GM21825 (cell line): ENCODE measurements around the gene NR2F1.
A peak's percentile ranks its signal among the peaks of the same experiment; 100 is the strongest.

Source experiments
- ATAC-seq: cut with Tn5 transposase; IDR thresholded peaks from one replicate; pipeline ENCODE4 v1.9.1; 2021; ENCODE audit warnings: mild to moderate bottlenecking, moderate library complexity; ENCODE audit not compliant: unreplicated experiment

The NR2F1 gene

DNA sequence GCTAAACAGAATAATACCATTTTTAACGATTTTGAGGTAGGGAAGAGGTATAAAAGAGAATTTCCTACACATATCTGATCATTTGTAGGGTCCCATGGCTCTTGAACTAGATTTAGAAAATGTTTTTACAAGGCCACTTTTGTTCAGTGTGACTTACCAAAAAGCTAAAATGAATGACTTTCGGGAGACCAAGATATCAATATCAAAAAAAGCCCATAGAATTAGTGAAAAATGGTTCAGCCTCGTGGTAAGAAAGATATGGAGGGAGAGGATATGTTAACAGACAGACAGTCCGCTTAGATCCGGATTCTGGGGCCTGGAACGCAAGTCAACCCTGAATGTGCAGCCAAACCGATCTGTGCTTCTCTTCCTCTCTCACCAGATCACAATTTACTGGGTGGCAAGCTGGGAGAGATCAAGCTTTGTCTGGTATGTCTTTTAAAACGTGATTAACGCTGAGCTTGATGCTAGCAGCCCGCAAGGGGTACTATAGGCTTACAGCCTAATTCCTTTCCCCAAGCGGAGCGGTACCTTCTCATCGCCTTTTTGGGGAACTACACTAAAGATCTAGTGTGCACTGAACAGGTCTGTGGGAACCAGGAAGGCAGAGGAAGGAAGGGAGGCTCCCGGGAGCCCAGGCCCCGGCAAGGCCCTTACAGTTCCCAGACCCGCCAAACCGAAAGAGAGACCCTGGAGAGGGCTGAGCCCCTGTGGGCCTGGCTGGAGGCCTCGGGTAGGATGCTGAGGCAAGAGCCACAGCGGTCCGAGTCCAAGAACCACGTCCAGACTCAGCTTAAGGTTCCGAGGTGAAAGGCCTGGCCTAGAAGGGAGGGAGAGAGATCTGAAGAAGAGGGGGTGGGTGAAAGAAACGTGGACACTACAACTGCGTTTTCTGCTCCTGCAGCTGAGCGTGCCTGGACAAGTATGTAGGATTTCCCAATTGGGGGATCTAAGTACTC is 4.9 kb upstream of the NR2F1 start:
- no peak for ATAC-seq

DNA sequence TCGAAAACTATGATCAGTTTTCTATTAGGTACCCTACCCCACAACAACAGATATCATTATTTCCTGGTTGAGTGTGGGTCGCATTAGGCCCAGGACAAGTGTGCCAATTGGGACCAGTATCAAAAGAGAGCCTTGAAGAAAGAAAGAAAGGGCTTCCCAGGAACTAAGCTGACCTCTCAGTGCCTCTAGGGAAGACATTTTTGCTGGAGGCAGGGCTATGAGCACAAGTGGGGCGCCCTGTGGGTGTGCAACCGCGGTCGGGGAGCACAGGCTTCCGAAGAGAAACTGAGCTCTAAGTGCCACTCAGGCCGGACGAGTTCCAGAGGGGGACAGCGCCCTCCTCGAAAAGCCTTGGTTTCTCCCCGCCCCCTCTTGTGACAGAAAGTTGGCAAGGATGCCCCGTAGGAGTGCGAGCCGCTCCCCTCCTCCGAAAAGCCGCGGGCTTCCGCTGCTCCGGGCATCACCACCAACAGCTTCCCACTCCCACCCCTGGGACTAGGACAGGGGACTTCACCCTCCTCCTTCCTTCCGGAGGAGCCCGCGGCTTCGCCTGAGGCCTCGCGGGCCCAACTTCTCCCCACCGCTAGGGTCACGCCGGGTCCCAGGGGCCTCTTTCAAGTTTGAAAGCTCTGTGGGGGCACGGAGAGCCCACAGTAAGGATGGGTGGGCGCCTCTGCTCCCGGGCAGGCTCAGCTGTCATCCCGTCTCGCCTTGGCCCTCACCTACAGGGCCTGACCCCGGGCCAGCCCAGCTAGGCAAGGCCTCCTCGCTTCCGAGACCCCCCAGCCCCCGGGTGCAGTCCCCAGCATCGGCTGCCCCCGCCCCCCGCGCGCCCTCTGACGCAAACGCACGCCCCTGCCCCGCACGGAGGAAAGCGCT is 4.0 kb upstream of the NR2F1 start:
- ATAC-seq: no peak

DNA sequence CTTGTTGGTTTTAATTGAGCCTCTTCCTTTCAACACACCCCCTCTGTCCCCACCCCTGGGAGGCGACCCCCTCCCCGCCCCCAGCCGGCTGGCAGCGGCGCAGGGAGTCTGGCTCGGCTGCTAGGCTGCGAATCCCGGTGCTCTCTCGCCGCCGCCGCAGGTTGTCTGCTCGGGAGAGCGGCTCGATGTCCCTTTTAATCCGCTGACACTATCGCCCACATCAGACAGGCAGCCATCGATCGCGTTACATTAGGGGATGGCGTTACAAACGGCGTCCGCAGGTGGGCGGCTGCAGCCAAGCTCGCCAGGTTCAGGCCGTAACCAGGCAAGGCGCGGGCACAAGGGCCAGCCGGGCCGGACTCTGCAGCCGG is 3.3 kb upstream of the NR2F1 start:
- no peak for ATAC-seq

DNA sequence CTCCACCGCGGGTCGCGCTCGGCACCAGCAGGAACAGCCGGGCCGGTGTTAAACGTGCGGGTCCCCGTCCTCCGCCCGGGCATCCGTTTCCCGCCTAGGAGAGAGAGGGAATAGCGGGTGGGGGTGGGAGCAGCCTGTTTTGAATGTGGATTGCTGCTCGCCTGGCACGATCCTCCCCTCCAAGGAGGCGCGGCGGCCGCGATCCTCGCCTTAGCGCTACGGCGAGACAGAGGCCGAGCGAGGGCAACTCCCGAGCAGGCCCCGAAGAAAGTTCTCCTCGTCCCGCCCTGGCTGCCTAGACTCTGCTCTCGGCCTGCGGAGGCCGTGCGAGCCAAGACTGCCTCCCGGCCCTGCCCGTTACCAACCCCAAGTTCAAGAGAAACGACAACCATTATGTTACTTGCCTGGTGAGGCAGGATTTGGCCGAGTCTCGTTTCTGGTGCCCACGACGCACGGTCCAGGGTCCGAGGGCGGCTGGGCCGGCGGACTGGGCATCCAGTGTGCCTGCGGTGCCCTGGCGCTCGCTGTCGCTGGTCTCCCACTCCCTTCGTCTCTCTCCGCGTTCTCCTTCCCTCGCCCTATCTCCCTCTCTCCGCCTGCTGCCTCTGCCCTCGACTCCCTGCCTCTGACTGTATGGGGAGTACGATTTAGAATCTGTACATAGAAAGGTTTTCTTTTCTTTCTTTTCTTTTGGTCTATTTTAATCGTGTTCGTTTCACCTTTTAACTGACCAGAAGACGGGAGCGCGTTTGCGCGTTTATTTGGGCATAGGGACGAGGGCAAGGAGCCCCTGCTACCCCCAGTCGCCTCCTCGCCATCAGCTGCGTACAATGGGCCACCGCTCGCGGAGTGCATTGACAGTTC is 2.7 kb upstream of the NR2F1 start:
- no peak for ATAC-seq

DNA sequence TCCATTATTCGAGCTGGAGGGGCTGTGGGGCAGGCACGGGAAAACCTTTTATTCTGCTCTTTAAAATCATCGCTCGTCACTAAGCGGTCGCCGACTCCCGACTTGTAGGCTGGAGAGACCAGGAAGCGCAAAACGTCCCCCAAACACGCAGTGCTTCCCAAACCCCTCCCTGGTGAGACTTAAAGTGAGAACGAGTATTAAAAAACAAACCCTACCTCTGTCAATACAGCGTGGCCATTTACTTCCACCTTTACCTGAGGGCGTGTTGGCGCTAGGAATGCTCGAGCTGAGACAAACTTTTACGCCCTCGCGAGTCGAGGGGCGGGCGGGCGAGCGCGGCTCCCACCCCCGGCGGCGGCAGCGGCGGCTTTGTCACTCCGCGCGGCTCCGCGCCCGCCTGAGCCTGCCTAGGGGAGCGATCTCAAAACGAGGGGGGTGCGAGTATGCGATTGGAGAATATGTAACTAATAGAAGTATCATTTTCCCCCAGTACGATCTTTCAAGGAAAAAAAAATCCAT is 2.0 kb upstream of the NR2F1 start, which contains the start of gene NR2F1-AS1:
TSS of gene NR2F1-AS1 (minus strand) at position 293 of the 519 bp plus-strand sequence.
- ATAC-seq: peak; percentile 13

DNA sequence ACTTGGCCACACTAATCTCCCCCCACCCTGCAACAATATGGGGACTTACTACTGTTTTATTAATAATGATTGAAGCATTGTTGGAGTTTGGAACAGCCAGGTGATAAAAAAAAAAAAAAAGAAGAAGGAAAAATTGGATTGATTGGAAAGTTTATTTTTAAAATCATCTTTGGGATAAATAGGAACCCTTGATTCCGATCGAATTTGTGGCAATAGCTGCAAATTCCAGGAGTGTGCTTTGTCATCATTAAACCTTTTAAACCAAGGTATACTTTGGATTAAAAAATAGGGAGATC is 907 bp upstream of the NR2F1 start:
- no peak for ATAC-seq

DNA sequence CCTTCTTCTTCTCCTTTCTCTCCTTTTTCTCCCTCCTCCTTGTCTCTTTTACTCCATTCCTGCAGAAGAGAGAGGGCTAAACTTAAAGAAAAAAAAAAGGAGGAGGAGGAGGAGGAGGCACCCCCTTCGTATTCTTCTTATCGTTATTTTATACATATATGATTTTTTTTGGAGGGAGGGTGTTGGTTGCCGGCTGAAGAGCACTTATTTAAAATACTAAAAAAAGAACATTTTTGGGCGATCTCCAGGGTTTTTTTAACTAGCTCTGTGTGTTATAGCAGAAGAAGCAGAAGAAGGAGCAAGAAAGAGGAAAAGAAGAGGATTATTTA is 381 bp downstream of the NR2F1 start:
- ATAC-seq: no peak

DNA sequence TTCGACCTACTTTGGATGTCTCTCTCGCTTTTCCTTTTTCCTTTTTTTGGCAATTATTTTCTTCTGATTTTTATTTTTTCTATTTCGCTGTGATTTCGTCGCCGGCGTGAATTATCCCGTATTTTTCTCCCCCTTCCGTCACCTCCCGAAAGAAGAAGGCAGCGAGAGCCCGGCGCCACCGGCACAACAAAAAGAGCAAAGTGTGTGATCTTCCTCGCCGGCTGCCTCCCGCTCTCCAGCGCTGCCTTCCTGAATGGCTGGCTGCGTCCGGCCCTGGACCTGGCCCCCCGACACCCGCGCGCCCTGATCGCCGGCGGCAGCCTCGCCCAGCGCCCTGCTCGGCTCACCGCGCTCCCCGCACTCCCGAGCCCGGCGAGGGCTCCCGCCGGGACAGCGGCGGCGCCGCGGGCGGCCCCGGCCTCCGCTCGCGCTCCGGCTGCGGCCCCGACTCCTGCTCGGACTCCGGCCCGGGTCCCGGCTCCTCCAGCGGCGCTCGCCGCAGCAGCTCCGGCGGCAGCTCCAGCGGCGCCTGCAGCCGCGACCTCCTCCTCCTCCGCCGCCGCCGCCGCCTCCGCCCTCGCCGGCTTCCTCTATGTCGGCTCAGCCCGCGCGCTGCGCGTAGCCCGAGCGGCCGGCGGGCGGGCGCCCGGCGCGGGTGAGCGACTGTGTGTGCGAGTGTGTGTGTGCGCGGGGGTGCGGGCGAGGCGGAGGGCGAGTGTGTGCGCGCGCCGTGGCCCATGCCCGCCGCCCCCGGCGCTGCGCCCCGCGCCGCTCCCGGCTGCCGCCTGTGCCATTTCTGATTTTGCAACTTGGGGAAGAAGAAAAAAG is 960 bp downstream of the NR2F1 start:
- no peak for ATAC-seq

DNA sequence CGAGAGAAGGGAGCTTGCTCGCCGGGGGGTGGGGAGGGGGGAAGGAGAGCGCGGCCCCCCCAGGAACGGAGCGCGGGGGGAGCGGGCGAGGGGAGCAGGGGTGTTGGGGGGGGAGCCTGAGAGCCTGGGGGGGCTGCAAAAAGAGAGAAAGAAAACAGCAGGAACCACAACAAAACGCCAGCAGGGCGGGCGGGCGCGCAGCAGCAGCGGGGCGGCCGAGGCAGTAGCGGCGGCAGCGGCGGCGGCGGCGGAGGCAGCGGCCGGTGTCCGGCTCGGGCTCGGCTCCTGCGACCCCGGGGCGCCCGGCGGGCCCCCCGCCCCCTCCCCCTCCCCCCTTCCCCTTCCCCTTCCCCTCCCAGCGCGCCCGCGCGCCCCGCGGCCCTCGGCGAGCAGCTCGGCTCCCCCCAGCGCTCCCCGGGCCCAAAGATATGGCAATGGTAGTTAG is 1.6 kb downstream of the NR2F1 start:
- no peak for ATAC-seq

DNA sequence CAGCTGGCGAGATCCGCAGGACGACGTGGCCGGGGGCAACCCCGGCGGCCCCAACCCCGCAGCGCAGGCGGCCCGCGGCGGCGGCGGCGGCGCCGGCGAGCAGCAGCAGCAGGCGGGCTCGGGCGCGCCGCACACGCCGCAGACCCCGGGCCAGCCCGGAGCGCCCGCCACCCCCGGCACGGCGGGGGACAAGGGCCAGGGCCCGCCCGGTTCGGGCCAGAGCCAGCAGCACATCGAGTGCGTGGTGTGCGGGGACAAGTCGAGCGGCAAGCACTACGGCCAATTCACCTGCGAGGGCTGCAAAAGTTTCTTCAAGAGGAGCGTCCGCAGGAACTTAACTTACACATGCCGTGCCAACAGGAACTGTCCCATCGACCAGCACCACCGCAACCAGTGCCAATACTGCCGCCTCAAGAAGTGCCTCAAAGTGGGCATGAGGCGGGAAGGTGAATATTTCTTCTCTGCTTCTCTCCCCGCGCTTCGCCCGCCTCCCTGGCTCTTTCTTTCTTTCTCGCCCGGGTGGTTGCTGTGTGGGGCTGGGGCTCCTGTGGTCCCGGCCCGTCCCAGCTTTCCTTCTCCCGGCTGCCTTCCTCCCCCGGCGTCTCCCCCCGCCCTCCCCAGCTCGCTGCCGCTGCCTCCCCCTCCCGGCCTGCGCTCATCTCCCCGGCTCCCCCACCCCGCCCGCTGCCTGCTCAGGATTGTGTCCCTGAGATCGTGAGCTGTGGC is 2.2 kb downstream of the NR2F1 start:
- ATAC-seq: no peak

DNA sequence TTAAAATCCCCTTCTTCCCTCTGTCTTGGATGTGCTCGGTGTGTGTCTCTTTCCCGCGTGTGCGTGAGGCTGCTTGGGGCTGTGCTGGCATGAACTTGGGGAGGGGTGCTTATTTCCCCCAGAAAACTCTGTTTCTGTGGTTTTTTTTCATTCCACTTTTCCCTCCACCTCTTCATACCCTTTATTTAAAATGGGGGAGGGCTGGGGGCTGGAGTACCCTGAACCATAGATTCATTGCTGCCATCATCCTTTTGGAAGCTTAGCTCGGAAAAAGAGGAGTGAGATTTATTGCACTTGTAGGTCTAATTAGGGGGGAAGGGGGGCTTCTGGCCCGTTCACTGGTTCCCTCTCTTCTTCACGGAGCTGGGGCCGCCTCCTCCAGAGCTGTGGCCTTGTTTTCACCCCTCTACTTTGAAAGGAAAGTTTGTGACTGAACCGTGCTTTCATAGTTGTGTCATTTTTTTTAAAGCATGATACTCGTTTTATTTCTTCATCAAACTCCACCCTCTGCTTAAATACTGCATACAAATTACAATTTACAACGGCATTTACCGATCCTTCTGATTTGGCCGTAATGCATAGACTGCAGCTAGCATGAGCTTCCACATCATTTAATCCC is 2.9 kb downstream of the NR2F1 start:
- no peak for ATAC-seq

DNA sequence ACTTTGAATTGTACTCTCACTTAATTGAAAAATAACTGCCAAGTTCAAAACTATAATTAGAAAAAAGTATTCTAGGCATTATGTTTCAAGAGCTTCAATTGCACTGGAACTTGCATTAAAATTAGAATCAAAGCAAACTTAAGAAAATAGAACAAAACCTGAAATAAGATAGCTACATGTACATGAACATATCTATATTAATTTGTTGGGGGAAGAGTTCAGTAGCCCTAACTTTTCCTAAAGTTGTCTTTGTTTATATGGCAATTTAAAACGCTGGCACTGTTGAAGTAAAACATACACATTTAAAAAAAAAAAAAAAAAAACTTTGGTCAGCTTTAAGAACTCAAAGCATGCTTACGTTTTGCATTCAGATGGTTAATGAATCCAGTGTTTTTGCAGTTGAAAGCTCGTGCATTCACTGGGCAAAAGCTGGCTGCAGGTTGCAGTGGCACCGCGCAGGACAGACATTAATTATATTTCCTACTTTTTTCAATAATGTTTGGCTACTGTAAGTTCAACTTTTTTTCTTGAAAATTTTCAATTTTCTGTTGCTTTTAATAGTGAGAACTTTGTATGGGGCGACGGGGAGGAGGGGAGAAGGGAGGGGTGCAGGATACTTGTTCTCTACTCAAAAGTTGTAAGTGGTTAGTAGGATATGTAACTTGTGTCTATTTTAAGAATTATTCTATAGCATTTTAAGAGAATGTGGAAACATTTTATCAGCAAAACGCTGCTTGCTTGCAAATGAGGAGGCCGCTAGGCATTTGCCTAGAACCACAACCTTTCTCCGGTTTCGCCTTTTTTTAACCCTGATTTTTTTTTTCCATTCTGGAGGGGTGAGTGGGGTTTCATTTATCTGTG is 3.9 kb downstream of the NR2F1 start:
- ATAC-seq: no peak

DNA sequence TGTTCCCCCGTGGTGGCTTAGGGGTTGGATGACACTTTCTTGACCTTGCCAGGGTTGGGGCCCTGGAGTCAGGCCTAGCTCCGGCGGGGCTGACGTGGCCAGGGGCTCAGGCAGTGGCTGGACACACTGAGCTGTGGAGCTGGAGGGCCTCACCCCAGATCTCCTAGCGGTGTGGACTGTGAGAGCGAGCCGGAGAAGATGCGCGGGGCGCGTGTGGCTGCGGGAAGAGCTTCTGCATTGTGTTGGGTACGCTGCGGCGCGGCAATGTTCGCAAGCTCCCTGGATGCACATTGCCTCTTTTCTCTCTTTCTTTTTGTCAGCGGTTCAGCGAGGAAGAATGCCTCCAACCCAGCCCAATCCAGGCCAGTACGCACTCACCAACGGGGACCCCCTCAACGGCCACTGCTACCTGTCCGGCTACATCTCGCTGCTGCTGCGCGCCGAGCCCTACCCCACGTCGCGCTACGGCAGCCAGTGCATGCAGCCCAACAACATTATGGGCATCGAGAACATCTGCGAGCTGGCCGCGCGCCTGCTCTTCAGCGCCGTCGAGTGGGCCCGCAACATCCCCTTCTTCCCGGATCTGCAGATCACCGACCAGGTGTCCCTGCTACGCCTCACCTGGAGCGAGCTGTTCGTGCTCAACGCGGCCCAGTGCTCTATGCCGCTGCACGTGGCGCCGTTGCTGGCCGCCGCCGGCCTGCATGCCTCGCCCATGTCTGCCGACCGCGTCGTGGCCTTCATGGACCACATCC is 4.8 kb downstream of the NR2F1 start:
- ATAC-seq: no peak

DNA sequence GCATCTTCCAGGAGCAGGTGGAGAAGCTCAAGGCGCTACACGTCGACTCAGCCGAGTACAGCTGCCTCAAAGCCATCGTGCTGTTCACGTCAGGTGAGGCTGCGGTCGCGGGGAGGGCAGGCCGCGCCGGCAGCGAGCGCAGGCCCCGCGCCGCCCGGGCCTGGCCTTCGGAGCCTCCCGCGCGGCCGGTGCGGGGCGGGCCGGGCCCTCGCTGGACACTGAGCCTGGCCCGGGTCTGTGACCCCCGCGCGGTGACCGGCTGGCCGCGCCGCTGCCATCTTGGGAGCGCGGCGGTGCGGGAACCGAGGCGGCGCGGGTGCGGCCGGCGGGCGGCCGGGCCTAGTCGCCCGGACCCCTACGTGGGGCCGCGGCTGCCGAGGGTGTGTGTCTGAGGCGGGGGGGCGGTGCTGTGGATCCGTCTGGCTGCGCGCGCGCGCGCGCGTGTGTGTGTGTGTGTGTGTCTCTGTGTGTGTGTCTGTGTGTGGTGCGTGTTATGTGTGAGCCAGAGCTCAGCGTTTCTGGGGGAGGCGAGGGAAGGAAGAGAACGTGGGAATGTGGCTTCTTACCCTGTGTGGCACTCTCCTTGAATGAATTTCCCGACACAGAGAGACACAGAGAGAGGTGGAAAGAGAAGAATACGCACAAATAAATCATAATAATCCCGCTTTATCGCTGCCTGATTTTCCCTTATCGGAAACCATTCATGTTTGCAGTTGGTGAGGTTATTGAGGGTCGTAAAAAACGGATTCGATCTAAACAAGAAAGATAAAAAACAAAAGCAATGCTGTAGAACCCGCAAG is 5.5 kb downstream of the NR2F1 start:
- no peak for ATAC-seq

DNA sequence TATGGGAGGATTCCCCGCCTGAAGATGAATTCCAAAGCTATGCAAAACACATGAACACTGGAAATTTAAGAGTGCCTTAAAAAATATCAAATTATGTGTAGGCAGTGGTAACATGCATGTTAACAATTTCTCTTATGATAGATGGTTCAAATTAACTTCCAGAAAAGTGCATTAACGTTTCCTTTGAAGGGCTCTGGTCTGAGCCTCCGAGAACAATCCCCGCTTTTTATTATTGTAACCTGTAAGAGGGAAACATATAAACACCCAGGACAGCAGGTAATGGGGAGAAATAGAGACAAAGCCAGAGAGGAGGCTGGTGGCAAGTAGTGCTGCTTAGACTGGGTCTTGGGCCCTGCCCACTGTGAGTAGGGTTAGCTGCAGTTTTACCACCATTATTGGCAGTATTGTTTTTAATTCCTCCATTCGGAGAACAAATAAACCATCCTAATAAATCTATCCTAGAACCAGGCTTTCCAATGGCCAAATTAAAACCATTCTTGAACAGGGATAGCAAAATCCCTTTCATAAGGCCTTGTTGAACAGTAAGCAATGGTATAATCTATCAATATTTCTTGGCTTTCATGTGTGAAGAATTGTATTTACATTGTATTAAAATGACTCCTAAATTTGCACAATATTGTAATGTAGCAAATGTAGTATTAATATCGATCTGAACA is 6.3 kb downstream of the NR2F1 start:
- no peak for ATAC-seq

DNA sequence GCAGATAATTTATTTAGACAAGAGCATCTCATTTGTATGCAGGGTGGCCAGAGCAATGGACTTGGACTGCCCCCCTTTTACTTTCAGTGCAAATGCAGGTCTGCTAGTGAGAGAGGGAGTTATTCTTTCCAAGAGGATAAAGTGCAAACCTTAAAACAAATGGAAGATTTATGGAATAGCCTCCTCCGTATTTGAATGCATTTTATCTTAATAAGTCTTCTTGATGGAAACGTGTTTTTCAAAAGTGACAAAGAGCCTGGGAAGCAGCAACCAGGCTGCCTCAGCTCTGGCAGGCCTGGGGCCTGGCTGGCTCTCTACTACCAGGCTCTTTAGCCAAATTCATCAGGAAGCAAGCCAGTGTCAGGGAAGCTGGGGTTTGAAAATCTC is 6.8 kb downstream of the NR2F1 start:
- no peak for ATAC-seq
